Measurements from ENCODE around the gene EHD4. TPM values are rescaled to one million over a fixed set of nuclear protein-coding genes. Genes with fewer than 3 reads are reported as not detected.

The EHD4 gene
- total and polyA plus RNA-seq, 9 donors = 8.8 to 23.3 (median 13.7) TPM

DNA sequence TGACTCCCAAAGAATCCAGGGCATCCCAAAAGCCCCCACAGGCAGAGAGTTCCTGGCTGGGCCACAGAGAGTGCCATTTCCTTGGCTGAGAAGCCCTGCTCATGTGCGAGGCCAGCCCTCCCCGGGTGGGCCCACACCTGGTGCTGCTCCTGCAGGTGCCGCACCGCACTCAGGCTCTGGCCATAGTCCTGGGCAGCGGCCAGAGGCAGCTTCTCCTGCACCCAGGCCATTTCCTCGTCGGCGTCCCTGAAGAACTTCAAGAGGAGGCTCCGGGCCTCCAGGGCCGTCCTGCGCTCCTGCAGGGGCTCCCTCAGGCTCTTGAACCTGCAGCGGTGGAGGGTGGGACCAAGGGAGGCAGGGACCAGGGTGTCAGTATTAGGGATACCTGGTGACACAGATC lies 115.6 kb downstream of the EHD4 start:
- H3K4me3 ChIP-seq = no peak overlapping the region
- H3K9me3 ChIP-seq = no peaks in the 10 kb centered on the region
- TF ChIP-seq, protein P1, sequence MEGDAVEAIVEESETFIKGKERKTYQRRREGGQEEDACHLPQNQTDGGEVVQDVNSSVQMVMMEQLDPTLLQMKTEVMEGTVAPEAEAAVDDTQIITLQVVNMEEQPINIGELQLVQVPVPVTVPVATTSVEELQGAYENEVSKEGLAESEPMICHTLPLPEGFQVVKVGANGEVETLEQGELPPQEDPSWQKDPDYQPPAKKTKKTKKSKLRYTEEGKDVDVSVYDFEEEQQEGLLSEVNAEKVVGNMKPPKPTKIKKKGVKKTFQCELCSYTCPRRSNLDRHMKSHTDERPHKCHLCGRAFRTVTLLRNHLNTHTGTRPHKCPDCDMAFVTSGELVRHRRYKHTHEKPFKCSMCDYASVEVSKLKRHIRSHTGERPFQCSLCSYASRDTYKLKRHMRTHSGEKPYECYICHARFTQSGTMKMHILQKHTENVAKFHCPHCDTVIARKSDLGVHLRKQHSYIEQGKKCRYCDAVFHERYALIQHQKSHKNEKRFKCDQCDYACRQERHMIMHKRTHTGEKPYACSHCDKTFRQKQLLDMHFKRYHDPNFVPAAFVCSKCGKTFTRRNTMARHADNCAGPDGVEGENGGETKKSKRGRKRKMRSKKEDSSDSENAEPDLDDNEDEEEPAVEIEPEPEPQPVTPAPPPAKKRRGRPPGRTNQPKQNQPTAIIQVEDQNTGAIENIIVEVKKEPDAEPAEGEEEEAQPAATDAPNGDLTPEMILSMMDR (IDR thresholded peaks at IDR 0.05) = no peak
- TF ChIP-seq POLR2A (IDR thresholded peaks at IDR 0.05) = no peak
- no peaks in the 10 kb centered on the region for H3K36me3 ChIP-seq
- 92 to 93% (median 93%) methylated on average over 12 of the region's 12 CpGs for WGBS, 3 donors
- intact Hi-C loops (cut with DNase I) = no loop called here
- no peak for DNase-seq
- no peaks in the 10 kb centered on the region for H3K27me3 ChIP-seq
- H3K4me1 ChIP-seq (ENCODE audit: insufficient read depth) = no peaks in the 10 kb centered on the region
- H3K27ac ChIP-seq = no peak overlapping the region

DNA sequence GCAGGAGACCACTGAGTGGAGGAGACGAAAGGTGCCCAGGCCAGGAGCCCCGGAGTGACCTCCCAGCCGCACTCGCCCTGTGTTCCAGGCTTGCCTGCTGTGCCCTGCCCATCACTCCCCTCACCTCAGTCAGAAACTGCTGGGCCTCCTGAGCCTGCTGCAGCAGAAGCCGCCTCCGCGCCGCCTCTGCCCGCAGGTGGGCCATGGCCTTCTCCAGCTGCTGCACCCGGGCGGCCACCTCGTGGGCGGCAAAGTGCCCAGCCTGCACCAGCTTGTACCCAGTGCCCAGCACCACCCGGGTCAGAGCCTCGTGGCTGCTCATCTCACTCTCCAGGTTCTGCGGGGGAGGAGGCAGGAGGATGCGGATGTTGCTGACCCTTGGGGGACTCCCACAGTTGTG lies 116.1 kb downstream of the EHD4 start:
- Histone ChIP-seq H3K4me1 (ENCODE audit: insufficient read depth) (no peaks in the 10 kb centered on the region), H3K27me3 (no peaks in the 10 kb centered on the region), H3K27ac (no peak overlapping the region), H3K4me3 (no peak overlapping the region), H3K36me3 (no peaks in the 10 kb centered on the region), H3K9me3 (no peaks in the 10 kb centered on the region)
- DNase-seq = no peak
- TF ChIP-seq POLR2A (IDR thresholded peaks at IDR 0.05) (no peak), EP300 (IDR thresholded peaks at IDR 0.05) (no peak)
- TF ChIP-seq, protein P1 (IDR thresholded peaks at IDR 0.05) = no peak
- intact Hi-C loops (cut with DNase I) = no loop called here
- WGBS, 3 donors = 80 to 85% (median 83%) methylated on average over 17 of the region's 17 CpGs

DNA sequence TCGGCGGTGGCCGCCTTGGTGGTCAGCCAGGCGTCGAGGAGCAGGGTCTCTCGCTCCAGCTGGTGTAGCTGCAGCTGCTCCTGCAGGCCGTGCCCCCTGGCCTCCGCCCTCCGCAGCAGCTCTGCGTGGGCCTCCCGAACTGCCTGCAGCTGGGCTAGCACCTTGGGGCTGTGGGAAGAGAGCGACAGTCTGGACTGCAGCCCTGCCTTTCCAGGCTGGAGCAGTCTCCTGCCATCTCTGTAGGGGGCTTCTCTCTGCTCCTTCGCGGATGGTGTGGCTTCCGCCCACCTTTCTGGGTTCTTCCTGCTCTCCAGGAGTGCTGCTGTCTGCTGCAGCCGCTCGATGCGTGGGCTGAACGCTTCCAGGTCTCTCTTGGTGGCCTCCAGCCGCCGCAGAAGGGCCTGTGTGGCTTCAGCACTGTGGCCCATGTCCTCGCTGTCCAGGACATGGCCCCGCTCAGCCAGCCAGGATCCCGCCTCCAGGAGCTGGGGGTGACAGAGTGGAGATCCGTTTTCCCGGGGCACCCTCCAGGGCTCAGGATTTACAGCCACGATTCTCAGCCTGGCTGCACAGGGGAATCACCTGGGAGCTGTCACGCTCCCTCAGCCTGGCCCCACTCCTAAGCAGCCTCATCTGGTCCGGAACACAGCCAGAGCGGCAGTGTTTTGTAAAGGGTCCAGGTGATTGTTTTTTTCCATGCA lies 116.9 kb downstream of the EHD4 start:
- H3K27ac ChIP-seq = no peak overlapping the region
- no peaks in the 10 kb centered on the region for H3K9me3 ChIP-seq
- DNase-seq = no peak
- no peaks in the 10 kb centered on the region for H3K27me3 ChIP-seq
- no peak overlapping the region for H3K4me3 ChIP-seq
- intact Hi-C loops (cut with DNase I) = no loop called here
- H3K4me1 ChIP-seq (ENCODE audit: insufficient read depth) = peaks cover 3% of the 10 kb centered on the region
- H3K36me3 ChIP-seq = no peaks in the 10 kb centered on the region
- no peak for TF ChIP-seq EP300 (IDR thresholded peaks at IDR 0.05)
- TF ChIP-seq, protein P1 (IDR thresholded peaks at IDR 0.05) = no peak
- no peak for TF ChIP-seq POLR2A (IDR thresholded peaks at IDR 0.05)
- 26 to 42% (median 37%) methylated on average over 29 to 30 of the region's 30 CpGs for WGBS, 3 donors

GRCh38 chr15:41854443-41854842 lies 117.9 kb downstream of the EHD4 start:
- no peaks in the 10 kb centered on the region for H3K27me3 ChIP-seq
- no peak for TF ChIP-seq POLR2A (IDR thresholded peaks at IDR 0.05)
- intact Hi-C loops (cut with DNase I) = no loop called here
- peaks cover 3% of the 10 kb centered on the region for H3K4me1 ChIP-seq (ENCODE audit: insufficient read depth)
- no peak overlapping the region for H3K27ac ChIP-seq
- H3K36me3 ChIP-seq = no peaks in the 10 kb centered on the region
- H3K4me3 ChIP-seq = no peak overlapping the region
- no peaks in the 10 kb centered on the region for H3K9me3 ChIP-seq
- no peak for DNase-seq
- WGBS, 3 donors = 89 to 91% (median 91%) methylated on average over 9 of the region's 9 CpGs

DNA sequence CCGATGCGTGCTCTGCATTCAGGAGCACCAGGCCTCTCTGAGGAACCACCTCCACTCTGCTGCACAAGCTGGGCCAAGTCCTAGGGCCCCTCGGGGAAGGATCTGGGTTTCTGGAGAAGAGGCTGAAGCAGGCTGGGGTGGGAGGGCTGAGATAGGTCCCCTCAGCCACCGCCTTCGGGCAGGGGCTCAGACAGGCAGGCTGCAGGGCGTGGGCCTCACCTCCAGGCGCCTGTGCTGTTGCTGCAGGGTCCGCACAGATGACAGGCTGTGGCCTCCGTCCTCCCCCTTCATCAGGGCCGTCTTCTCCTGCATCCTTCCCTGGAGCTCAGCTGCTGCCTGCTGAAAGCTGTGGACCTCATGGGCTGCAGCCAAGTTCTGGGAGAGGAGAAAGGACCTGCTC lies 118.5 kb downstream of the EHD4 start:
- Histone ChIP-seq H3K4me1 (ENCODE audit: insufficient read depth) (peaks cover 3% of the 10 kb centered on the region), H3K27me3 (no peaks in the 10 kb centered on the region), H3K36me3 (no peaks in the 10 kb centered on the region), H3K9me3 (no peaks in the 10 kb centered on the region), H3K4me3 (no peak overlapping the region), H3K27ac (no peak overlapping the region)
- no peak for DNase-seq
- TF ChIP-seq POLR2A (IDR thresholded peaks at IDR 0.05) = no peak
- TF ChIP-seq, protein P1 (IDR thresholded peaks at IDR 0.05) = no peak
- TF ChIP-seq EP300 (IDR thresholded peaks at IDR 0.05) = no peak
- intact Hi-C loops (cut with DNase I) = no loop called here
- 65 to 77% (median 68%) methylated on average over 10 of the region's 10 CpGs for WGBS, 3 donors

All from ovary (tissue), 9 donors.